B cell (primary cell): ENCODE results near the gene ANKFN1. TPM values are rescaled to one million over a fixed set of nuclear protein-coding genes. Genes with fewer than 3 reads are reported as not detected.

Experiments
- ATAC-seq: fragments of 200-7000 bp; cut with Tn5 transposase; one replicate; pipeline ENCODE4 v1.10.0; 2021; ENCODE audit warnings: low read depth, mild to moderate bottlenecking, moderate number of reproducible peaks, moderate library complexity
- CTCF ChIA-PET: fragments of 350-600 bp; sonication (Branson Sonifier 250); formaldehyde crosslinking; loops from one replicate; lab custom pipeline; 2021; ENCODE audit warnings: antibody characterized with exemption, inconsistent platforms; lab: Charles Lee
- POLR2A ChIA-PET: fragments of 350-600 bp; sonication (Branson Sonifier 250); formaldehyde crosslinking; loops from one replicate; lab custom pipeline; 2021; ENCODE audit warnings: antibody characterized with exemption; lab: Charles Lee
- DNase-seq: peaks from one replicate; pipeline ENCODE4 v3.0.0; 2013
- H2AFZ ChIP-seq: 2 replicates; pipeline ENCODE4 v1.6.1; 2012; ENCODE audit warnings: mild to moderate bottlenecking, low read depth, low read length; ENCODE audit not compliant: insufficient read depth, poor library complexity, severe bottlenecking
- H3K27ac ChIP-seq, 2 donors: 1 replicate in 1 of 2; 2 replicates in 1 of 2; pipeline ENCODE4 v1.5.1; 2012 to 2013; ENCODE audit warnings: low read length in 2 of 2, mild to moderate bottlenecking in 2 of 2, moderate library complexity in 1 of 2
- H3K27me3 ChIP-seq, 4 experiments: fragments of 200-600 bp in 1 of 4; sonication (generic) in 1 of 4; replicated peaks in 1 of 4; 1 replicate in 2 of 4; 2 replicates in 2 of 4; pipeline versions ENCODE4 v1.6.1 to v1.7.0; 2013 to 2016; ENCODE audit warnings: low read length in 3 of 4, mild to moderate bottlenecking in 2 of 4, mixed read lengths in 1 of 4, moderate library complexity in 1 of 4; ENCODE audit not compliant: insufficient read depth in 4 of 4, control insufficient read depth in 3 of 4; ENCODE audit errors: control extremely low read depth in 1 of 4
- H3K36me3 ChIP-seq, 2 experiments: replicated peaks in 1 of 2; 1 replicate in 1 of 2; 2 replicates in 1 of 2; pipeline versions ENCODE4 v1.6.1 to v1.7.1; 2013; ENCODE audit warnings: low read length in 1 of 2; ENCODE audit not compliant: insufficient read depth in 2 of 2, control insufficient read depth in 1 of 2; ENCODE audit errors: control extremely low read depth in 1 of 2, extremely low read depth in 1 of 2
- H3K4me1 ChIP-seq, 2 donors: fragments of 200-600 bp in 1 of 2; sonication (generic) in 1 of 2; 1 replicate in 1 of 2; 2 replicates in 1 of 2; pipeline versions ENCODE4 v1.5.1 to v1.6.1; 2013 to 2017; ENCODE audit warnings: low read length in 2 of 2; ENCODE audit not compliant: control insufficient read depth in 2 of 2, insufficient read depth in 2 of 2
- H3K4me2 ChIP-seq: replicated peaks from 2 replicates; pipeline ENCODE3; 2012; ENCODE audit warnings: mild to moderate bottlenecking, low read depth, low read length; ENCODE audit not compliant: poor library complexity, severe bottlenecking
- H3K4me3 ChIP-seq, 5 experiments: fragments of 200-600 bp in 1 of 5; sonication (generic) in 1 of 5; 1 replicate in 3 of 5; 2 replicates in 2 of 5; pipeline versions ENCODE4 v1.5.1 to v1.7.0; 2011 to 2016; ENCODE audit warnings: low read length in 4 of 5, mild to moderate bottlenecking in 4 of 5, low read depth in 2 of 5, control low read depth in 1 of 5, moderate library complexity in 1 of 5; ENCODE audit not compliant: insufficient read depth in 1 of 5; ENCODE audit errors: control extremely low read depth in 1 of 5, extremely low read depth in 1 of 5
- H3K79me2 ChIP-seq: fragments of 200-600 bp; sonication (generic); one replicate; pipeline ENCODE4 v1.6.0; 2016; ENCODE audit warnings: low read length; ENCODE audit not compliant: control insufficient read depth, insufficient read depth
- H3K9ac ChIP-seq: fragments of 200-600 bp; sonication (generic); 2 replicates; pipeline ENCODE4 v1.6.1; 2017; ENCODE audit warnings: mild to moderate bottlenecking, low read length, moderate library complexity
- H3K9me3 ChIP-seq, 3 donors: one replicate each; pipeline versions ENCODE4 v1.6.1 to v1.7.1; 2013; ENCODE audit warnings: low read length in 2 of 3; ENCODE audit not compliant: control insufficient read depth in 2 of 3, insufficient read depth in 1 of 3; ENCODE audit errors: control extremely low read depth in 1 of 3
- H4K20me1 ChIP-seq: 2 replicates; pipeline ENCODE4 v1.6.0; 2012; ENCODE audit warnings: mild to moderate bottlenecking, low read length; ENCODE audit not compliant: insufficient read depth, control insufficient read depth, poor library complexity, severe bottlenecking
- H3K27ac Mint-ChIP-seq: one replicate; pipeline ENCODE4 v1.8.0; 2021; ENCODE audit warnings: mixed read lengths
- H3K27me3 Mint-ChIP-seq: one replicate; pipeline ENCODE4 v1.8.0; 2021; ENCODE audit warnings: mixed read lengths
- H3K4me1 Mint-ChIP-seq: one replicate; pipeline ENCODE4 v1.8.0; 2021; ENCODE audit warnings: mixed read lengths
- H3K4me3 Mint-ChIP-seq: one replicate; pipeline ENCODE4 v1.8.0; 2021; ENCODE audit warnings: mixed read lengths
- H3K9me3 Mint-ChIP-seq: one replicate; pipeline ENCODE4 v1.8.0; 2022; ENCODE audit warnings: mixed read lengths; ENCODE audit not compliant: insufficient read depth
- CTCF ChIP-seq: fragments of 200-600 bp; IDR thresholded peaks from one replicate; pipeline ENCODE4 v1.8.0; 2022; ENCODE audit warnings: antibody characterized with exemption, mild to moderate bottlenecking
- EZH2 ChIP-seq: IDR thresholded peaks from 2 replicates; pipeline ENCODE4 v1.6.1; 2012; ENCODE audit warnings: borderline replicate concordance, low read depth, mild to moderate bottlenecking, moderate library complexity, low read length; ENCODE audit not compliant: insufficient read depth, poor library complexity, severe bottlenecking
- WGBS: methylation state at CpG from one replicate; pipeline ENCODE4 v1.1.5; 2013; ENCODE audit warnings: missing lambda C conversion rate; ENCODE audit not compliant: insufficient coverage; 5-methylcytosine and 5-hydroxymethylcytosine counted together
- intact Hi-C: fragments of 100-400 bp; cut with micrococcal nuclease; formaldehyde crosslinking; loops from one replicate; pipeline ENCODE4 v1.10.0; 2022
- polyA plus RNA-seq: library from polyadenylated mRNA; depleted of rRNA; stranded (reverse); fragments of >200 nt; gene quantifications from 2 replicates; pipeline ENCODE4 v1.2.3, GENCODE V29; 2012
- total RNA-seq, 2 donors: library from RNA; stranded (reverse); fragments of 120-200 nt in 1 of 2; gene quantifications; 1 replicate in 1 of 2; 2 replicates in 1 of 2; pipeline versions ENCODE4 v1.2.3 to v1.2.4, GENCODE V29; 2013 to 2022

Gene ANKFN1
- total and polyA plus RNA-seq, 2 donors (not counting 1 experiment from before 2014, with no cell fraction given) = not detected

- DNase-seq = no peak
- WGBS = 89% methylated on average over 2 of the region's 4 CpGs
- no peak for ATAC-seq
- H3K9ac ChIP-seq = no peak overlapping the region
- H3K27me3 Mint-ChIP-seq = no peaks in the 10 kb centered on the region
- no peak overlapping the region for H3K4me3 ChIP-seq
- intact Hi-C loops = no loop called here
- ChIA-PET POLR2A (no interaction called here), CTCF (no interaction called here)
- TF ChIP-seq CTCF (no peak), EZH2 (no peak)
- no peak overlapping the region for H3K27ac Mint-ChIP-seq
- H3K4me2 ChIP-seq = no peak overlapping the region
- no peak overlapping the region for H2AFZ ChIP-seq
- H3K4me1 ChIP-seq = no peaks in the 10 kb centered on the region
- no peaks in the 10 kb centered on the region for H3K27me3 ChIP-seq
- H3K36me3 ChIP-seq = no peaks in the 10 kb centered on the region
- H3K4me3 Mint-ChIP-seq = no peak overlapping the region
- H3K4me1 Mint-ChIP-seq = no peaks in the 10 kb centered on the region
- no peaks in the 10 kb centered on the region for H3K79me2 ChIP-seq
- no peaks in the 10 kb centered on the region for H4K20me1 ChIP-seq
- no peaks in the 10 kb centered on the region for H3K9me3 Mint-ChIP-seq
- H3K9me3 ChIP-seq = peaks cover 0 to 7% (median 0%) of the 10 kb centered on the region in 3 donors
- no peak overlapping the region for H3K27ac ChIP-seq
Measured at GRCh38 chr17:56150649-56151048, 2.6 kb upstream of the ANKFN1 start.

DNA sequence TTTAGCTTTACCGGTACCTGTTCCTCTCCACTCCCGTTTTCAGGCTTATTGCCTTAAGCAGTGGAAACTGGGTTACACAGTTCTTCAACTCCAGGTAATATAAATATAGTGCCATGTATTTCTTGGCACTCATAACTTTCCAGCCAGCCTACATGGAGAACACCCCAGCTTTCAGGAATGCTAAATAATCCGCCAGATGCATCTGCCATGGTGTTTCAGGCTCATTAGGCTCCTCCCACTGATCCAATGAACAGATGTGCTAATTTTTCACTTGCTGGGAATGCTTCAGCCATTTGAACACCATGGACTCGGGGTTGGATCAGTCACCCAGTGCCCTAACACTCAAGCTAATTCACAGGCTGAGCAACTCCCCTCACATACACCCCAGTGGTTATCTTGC, 4.6 kb downstream of the ANKFN1 start:
- Histone ChIP-seq H3K4me2 (no peak overlapping the region), H3K27me3 (no peaks in the 10 kb centered on the region), H3K36me3 (no peaks in the 10 kb centered on the region), H3K9ac (no peak overlapping the region), H2AFZ (no peak overlapping the region), H3K4me3 (no peak overlapping the region), H3K9me3 (no peaks in the 10 kb centered on the region), H3K4me1 (no peaks in the 10 kb centered on the region), H3K79me2 (no peaks in the 10 kb centered on the region), H4K20me1 (no peaks in the 10 kb centered on the region), H3K27ac (no peak overlapping the region)
- CTCF ChIA-PET = no interaction called here
- no peak overlapping the region for H3K4me3 Mint-ChIP-seq
- no peaks in the 10 kb centered on the region for H3K4me1 Mint-ChIP-seq
- no peak for TF ChIP-seq EZH2
- no peak for TF ChIP-seq CTCF
- 75% methylated on average over 2 of the region's 4 CpGs for WGBS
- intact Hi-C loops = no loop called here
- H3K27ac Mint-ChIP-seq = no peak overlapping the region
- ATAC-seq (no peak), DNase-seq (no peak)
- POLR2A ChIA-PET = no interaction called here
- H3K27me3 Mint-ChIP-seq = peaks cover 6% of the 10 kb centered on the region
- H3K9me3 Mint-ChIP-seq = no peaks in the 10 kb centered on the region
